Astrocyte of the cerebellum (primary cell): ENCODE measurements around the gene NRXN2.

Experiments used
- DNase-seq: peaks from one replicate; pipeline ENCODE4 v3.0.0-alpha.2; 2011; ENCODE audit warnings: low read depth
- H3K4me3 ChIP-seq: 2 replicates; pipeline ENCODE4 v1.5.1; 2011; ENCODE audit warnings: mild to moderate bottlenecking, low read depth, low read length, moderate library complexity
- in situ Hi-C: cut with HindIII; loops from 2 replicates; pipeline ENCODE4 v1.10.0; 2017; ENCODE audit warnings: low sequenced_read_pairs
- TF ChIP-seq, protein P1 (sequence below): IDR thresholded peaks from 2 replicates; pipeline ENCODE4 v1.5.1; 2012; ENCODE audit warnings: low read length, low read depth, moderate library complexity, mild to moderate bottlenecking; ENCODE audit errors: missing control alignments

The NRXN2 gene

DNA sequence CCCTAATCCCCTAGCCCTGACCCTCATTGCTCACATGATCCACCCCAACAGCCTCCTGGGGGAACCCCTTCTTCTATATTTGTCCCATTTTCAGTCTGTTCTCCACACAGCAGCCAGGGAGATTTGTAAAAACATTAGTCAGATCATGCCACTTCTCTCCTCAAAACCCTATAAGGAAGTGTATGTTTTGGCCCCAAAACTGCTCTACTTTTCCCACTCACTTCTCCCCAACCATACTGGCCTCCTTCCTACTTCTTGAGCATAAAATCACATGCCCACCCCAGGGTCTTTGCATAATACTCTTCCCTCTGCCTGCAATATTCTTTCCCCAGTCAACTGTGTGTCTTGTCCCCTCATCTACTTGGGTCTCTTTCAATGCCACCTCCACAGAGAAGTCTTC is 136.6 kb downstream of the NRXN2 start:
- TF ChIP-seq, protein P1, sequence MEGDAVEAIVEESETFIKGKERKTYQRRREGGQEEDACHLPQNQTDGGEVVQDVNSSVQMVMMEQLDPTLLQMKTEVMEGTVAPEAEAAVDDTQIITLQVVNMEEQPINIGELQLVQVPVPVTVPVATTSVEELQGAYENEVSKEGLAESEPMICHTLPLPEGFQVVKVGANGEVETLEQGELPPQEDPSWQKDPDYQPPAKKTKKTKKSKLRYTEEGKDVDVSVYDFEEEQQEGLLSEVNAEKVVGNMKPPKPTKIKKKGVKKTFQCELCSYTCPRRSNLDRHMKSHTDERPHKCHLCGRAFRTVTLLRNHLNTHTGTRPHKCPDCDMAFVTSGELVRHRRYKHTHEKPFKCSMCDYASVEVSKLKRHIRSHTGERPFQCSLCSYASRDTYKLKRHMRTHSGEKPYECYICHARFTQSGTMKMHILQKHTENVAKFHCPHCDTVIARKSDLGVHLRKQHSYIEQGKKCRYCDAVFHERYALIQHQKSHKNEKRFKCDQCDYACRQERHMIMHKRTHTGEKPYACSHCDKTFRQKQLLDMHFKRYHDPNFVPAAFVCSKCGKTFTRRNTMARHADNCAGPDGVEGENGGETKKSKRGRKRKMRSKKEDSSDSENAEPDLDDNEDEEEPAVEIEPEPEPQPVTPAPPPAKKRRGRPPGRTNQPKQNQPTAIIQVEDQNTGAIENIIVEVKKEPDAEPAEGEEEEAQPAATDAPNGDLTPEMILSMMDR: no peak
- DNase-seq: no peak
- in situ Hi-C loops: no loop called here
- H3K4me3 ChIP-seq: no peak overlapping the region

DNA sequence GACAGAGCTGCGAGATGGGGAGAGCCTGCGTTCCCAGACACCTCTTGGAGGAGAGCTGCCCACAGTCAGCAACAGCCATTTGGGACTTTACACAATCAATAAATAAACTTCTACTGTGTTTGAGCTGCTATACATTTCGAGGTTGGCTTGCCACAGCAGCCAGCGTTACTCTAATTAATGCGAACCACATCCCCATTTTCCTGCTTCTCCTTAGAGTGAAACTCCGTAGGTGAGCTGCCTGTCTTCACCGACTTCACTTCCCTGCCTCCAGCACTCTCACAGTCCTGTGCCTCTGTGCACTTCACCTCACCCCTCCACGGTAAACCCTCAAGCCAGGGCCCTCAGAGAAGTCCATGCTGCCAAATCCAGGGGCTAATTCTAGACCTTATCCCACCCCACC is 137.8 kb downstream of the NRXN2 start:
- TF ChIP-seq, protein P1: no peak
- in situ Hi-C loops: no loop called here
- no peak for DNase-seq
- no peak overlapping the region for H3K4me3 ChIP-seq

DNA sequence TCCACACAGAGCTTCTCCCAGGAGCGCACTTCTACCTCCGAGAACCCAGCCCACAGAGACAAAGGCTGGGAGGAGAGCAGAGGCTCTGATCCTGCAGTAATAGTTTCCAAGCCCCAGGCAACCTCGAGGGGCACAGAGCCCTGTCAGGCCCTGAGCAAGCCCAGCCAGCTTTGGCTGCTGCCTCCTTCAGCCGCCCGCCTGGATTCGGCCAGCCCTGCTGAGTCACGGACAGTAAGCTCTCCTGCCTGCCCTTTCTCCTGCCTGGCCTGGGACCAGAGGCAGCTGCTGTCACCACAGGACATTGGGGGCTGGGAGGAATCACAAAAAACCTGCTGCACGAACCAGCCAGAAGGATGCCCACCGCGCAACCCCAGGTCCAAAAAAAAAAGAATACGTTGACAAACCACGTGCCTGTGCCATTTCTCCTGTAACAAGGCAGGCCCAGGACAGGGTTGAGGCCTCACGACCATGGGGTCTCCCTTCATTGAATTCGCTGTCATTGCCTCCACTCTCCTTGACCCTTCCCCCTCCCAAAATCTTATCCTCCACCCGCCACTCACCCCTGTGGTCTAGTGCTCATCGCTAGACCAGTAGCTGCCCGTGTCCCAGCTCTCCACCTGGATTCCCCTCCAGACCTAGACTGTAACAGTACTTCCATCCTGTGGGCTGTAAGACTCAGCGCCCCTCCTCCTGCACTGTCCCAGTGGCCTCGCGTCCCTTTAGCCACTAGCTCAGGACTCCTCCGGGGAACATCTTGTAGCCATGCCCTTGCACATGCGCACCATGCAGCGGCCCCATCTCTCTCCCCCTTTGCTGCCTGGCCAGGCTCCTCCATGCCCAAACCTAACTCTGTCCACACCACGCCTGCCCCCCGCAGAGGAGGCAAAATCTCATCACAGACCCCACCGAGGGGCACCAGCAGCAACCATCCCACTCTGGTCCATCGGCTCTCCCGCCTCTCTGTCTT is 139.4 kb downstream of the NRXN2 start:
- DNase-seq: no peak
- no peak overlapping the region for H3K4me3 ChIP-seq
- TF ChIP-seq, protein P1: no peak
- in situ Hi-C loops: no loop called here

DNA sequence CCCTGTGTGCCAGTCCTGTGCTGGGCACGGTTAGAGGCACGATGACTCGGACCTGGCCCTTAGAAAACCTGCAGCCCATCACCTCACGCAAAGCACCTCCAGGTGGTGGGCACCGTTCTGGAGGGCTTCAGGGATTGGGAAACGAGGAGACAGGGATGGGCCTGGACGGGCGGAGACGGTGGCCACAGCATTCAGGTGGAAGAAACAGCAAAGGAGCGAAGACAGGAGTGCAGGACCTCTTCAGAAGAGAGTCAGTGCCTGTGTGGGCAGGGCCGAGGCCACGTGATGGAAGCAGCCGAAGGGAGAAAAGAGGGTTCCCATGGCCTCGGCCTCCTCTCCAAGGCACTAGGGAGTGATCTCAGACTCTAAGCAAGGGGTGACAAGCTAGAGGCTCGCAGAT is 140.1 kb downstream of the NRXN2 start:
- no peak for DNase-seq
- in situ Hi-C loops: no loop called here
- TF ChIP-seq, protein P1: no peak
- H3K4me3 ChIP-seq: no peak overlapping the region

DNA sequence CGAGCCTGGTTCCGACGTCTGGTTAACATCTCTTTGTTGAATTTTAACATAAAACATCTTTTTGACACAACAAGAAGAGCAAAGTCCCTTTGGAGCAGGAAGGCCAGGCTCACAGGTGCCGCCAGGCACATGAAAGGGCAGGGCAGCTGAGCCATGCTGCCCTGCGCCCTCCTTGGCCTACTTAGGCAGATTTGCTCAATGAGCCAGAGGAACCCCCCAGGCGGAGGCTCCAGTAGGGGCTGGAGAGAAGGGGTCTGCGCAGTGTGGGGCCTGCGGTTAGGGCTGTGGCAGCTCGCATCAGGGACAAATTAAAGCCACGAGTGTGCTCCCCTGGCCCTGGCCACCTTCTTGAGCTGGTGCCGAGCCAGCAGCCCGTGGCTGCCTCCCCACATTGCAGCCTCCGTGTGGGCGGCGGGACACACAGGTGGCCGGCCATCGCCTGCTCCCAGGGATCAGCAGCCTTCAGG is 141.9 kb downstream of the NRXN2 start:
- in situ Hi-C loops: no loop called here
- TF ChIP-seq, protein P1: no peak
- H3K4me3 ChIP-seq: no peak overlapping the region
- no peak for DNase-seq

DNA sequence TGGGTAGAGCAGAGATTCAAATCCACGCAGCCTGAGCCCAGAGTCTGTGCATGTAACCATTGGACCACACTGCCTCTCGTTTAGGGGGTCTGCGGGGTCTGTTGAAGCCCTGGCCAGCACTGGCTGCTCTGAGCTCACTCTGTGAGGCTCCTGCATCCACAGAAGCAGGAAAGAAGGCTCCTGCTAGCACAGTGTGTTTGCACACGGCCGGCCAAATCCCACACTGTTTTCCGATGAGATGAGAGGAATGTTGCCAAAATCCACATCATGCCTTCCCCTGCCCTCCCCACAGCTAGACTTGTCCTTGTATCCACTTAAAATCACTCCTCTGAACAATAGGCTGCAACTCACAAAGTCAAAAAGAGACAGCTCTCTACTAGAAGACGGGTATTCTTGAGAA is 142.6 kb downstream of the NRXN2 start:
- no peak overlapping the region for H3K4me3 ChIP-seq
- in situ Hi-C loops: no loop called here
- DNase-seq: no peak
- TF ChIP-seq, protein P1: no peak
